MG63 (cell line): ENCODE measurements around the gene KDM4C. TPM values are rescaled to one million over a fixed set of nuclear protein-coding genes. Genes with fewer than 3 reads are reported as not detected.

Experiments used
- DNase-seq: peaks from one replicate; pipeline ENCODE4 v3.0.0-alpha.2; 2020
- H3K27me3 ChIP-seq: fragments of 250-450 bp; sonication (Bioruptor Pico); 2 replicates; pipeline ENCODE4 v1.5.1; 2020; ENCODE audit warnings: mild to moderate bottlenecking, moderate library complexity
- H3K36me3 ChIP-seq: fragments of 250-450 bp; sonication (Bioruptor Pico); 2 replicates; pipeline ENCODE4 v1.5.1; 2020; ENCODE audit warnings: mild to moderate bottlenecking, moderate library complexity
- H3K4me3 ChIP-seq: fragments of 250-450 bp; sonication (Bioruptor Pico); 2 replicates; pipeline ENCODE4 v1.5.1; 2020; ENCODE audit warnings: mild to moderate bottlenecking, moderate library complexity
- H3K9me3 ChIP-seq: fragments of 250-450 bp; sonication (Bioruptor Pico); 2 replicates; pipeline ENCODE4 v1.5.1; 2020; ENCODE audit warnings: mild to moderate bottlenecking, moderate library complexity
- total RNA-seq: library from RNA; depleted of rRNA; stranded (reverse); fragments of >200 nt; shearing (Covaris generic); gene quantifications from 2 replicates; pipeline ENCODE4 v1.2.3, GENCODE V29; 2014; ENCODE audit warnings: low replicate concordance; rRNA removed

The KDM4C gene
- total RNA-seq, 1 experiment from 2014 or later, result 1.8 TPM

- no peaks in the 10 kb centered on the region for H3K36me3 ChIP-seq
- no peaks in the 10 kb centered on the region for H3K9me3 ChIP-seq
- DNase-seq, result no peak
- H3K27me3 ChIP-seq, result no peaks in the 10 kb centered on the region
- no peak overlapping the region for H3K4me3 ChIP-seq
Observed at GRCh38 chr9:7212101-7212500, 454.3 kb downstream of the KDM4C start.

GRCh38 chr9:7216004-7216841, 458.4 kb downstream of the KDM4C start:
- no peak for DNase-seq
- Histone ChIP-seq H3K36me3 (no peaks in the 10 kb centered on the region), H3K27me3 (no peaks in the 10 kb centered on the region), H3K9me3 (no peaks in the 10 kb centered on the region), H3K4me3 (no peak overlapping the region)

DNA sequence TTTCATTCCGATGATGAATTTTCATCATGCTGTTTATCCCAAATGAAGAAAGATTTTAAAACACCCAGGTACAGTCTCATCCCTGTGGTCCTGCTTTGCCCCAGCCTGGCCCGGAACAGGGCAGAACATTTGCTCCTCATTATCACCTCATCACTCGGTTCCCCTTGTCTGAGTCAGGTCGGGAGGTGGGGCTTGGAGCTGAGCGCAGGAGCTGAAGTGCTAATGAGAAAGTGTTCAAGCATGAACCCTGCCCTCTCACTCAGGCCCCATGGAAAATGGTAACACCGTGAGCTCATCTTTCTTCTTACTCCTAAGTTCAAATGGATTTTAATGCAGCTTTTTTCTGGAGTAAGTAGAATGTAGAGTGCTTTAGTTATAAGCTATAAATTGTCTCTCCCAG, 466.2 kb downstream of the KDM4C start:
- no peak for DNase-seq

More for the DNA sequence above, 466.2 kb downstream of the KDM4C start:
- no peaks in the 10 kb centered on the region for H3K36me3 ChIP-seq
- H3K9me3 ChIP-seq, result no peaks in the 10 kb centered on the region
- no peak overlapping the region for H3K4me3 ChIP-seq
- no peaks in the 10 kb centered on the region for H3K27me3 ChIP-seq

Other genes starting within 250 kb of the KDM4C start
- 0.82 and 3.2 TPM in 2 replicates for gene GLDC, start 112.2 kb upstream of the KDM4C start, total RNA-seq